HepG2 (cell line): ENCODE results near the gene IL22RA1.

ENCODE experiments used
- FOXK1 ChIP-seq: sonication (generic); formaldehyde crosslinking; IDR thresholded peaks from 2 replicates; pipeline ENCODE4 v1.4.0; 2020; ENCODE audit warnings: low read depth, missing genetic modification reagents, borderline replicate concordance
- TF ChIP-seq, protein P1 (sequence below): sonication (generic); formaldehyde crosslinking; IDR thresholded peaks from 2 replicates; pipeline ENCODE4 v1.5.0; 2020; ENCODE audit warnings: mild to moderate bottlenecking, missing genetic modification reagents, moderate library complexity
- TF ChIP-seq, protein P2 (sequence below): sonication (generic); formaldehyde crosslinking; IDR thresholded peaks from 2 replicates; pipeline ENCODE4 v1.4.0; 2020; ENCODE audit warnings: missing genetic modification reagents

DNA sequence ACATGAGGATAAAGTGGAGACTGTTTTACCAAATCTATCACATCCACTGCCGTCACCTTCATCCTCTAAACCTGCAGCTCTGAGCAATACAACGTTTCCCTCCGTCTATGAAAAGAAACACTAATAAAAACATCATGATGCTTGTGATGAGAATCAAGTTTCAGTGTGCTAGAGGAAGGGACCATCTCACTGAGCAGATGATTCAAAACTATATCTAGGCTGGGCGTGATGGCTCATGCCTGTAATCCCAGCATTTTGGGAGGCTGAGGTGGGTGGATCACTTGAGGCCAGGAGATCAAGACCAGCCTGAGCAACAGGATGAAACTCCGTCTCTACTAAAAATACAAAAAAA is 16.3 kb downstream of the IL22RA1 start:
- no peak for TF ChIP-seq FOXK1 (CRISPR knock-in tag)
- TF ChIP-seq, protein P1, sequence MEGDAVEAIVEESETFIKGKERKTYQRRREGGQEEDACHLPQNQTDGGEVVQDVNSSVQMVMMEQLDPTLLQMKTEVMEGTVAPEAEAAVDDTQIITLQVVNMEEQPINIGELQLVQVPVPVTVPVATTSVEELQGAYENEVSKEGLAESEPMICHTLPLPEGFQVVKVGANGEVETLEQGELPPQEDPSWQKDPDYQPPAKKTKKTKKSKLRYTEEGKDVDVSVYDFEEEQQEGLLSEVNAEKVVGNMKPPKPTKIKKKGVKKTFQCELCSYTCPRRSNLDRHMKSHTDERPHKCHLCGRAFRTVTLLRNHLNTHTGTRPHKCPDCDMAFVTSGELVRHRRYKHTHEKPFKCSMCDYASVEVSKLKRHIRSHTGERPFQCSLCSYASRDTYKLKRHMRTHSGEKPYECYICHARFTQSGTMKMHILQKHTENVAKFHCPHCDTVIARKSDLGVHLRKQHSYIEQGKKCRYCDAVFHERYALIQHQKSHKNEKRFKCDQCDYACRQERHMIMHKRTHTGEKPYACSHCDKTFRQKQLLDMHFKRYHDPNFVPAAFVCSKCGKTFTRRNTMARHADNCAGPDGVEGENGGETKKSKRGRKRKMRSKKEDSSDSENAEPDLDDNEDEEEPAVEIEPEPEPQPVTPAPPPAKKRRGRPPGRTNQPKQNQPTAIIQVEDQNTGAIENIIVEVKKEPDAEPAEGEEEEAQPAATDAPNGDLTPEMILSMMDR = no peak
- TF ChIP-seq, protein P2, sequence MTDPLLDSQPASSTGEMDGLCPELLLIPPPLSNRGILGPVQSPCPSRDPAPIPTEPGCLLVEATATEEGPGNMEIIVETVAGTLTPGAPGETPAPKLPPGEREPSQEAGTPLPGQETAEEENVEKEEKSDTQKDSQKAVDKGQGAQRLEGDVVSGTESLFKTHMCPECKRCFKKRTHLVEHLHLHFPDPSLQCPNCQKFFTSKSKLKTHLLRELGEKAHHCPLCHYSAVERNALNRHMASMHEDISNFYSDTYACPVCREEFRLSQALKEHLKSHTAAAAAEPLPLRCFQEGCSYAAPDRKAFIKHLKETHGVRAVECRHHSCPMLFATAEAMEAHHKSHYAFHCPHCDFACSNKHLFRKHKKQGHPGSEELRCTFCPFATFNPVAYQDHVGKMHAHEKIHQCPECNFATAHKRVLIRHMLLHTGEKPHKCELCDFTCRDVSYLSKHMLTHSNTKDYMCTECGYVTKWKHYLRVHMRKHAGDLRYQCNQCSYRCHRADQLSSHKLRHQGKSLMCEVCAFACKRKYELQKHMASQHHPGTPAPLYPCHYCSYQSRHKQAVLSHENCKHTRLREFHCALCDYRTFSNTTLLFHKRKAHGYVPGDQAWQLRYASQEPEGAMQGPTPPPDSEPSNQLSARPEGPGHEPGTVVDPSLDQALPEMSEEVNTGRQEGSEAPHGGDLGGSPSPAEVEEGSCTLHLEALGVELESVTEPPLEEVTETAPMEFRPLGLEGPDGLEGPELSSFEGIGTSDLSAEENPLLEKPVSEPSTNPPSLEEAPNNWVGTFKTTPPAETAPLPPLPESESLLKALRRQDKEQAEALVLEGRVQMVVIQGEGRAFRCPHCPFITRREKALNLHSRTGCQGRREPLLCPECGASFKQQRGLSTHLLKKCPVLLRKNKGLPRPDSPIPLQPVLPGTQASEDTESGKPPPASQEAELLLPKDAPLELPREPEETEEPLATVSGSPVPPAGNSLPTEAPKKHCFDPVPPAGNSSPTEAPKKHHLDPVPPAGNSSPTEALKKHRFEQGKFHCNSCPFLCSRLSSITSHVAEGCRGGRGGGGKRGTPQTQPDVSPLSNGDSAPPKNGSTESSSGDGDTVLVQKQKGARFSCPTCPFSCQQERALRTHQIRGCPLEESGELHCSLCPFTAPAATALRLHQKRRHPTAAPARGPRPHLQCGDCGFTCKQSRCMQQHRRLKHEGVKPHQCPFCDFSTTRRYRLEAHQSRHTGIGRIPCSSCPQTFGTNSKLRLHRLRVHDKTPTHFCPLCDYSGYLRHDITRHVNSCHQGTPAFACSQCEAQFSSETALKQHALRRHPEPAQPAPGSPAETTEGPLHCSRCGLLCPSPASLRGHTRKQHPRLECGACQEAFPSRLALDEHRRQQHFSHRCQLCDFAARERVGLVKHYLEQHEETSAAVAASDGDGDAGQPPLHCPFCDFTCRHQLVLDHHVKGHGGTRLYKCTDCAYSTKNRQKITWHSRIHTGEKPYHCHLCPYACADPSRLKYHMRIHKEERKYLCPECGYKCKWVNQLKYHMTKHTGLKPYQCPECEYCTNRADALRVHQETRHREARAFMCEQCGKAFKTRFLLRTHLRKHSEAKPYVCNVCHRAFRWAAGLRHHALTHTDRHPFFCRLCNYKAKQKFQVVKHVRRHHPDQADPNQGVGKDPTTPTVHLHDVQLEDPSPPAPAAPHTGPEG (CRISPR knock-in tag) = no peak
